C4-2B (cell line): ENCODE measurements around the gene MATN1.

Experiments used
- CTCF ChIP-seq: fragments of 450-650 bp; conservative IDR thresholded peaks from 2 replicates; pipeline ENCODE4 v1.5.1; 2017; ENCODE audit warnings: mild to moderate bottlenecking
- ZFX ChIP-seq: fragments of 450-650 bp; IDR thresholded peaks from 2 replicates; pipeline ENCODE4 v1.6.1; 2017

GRCh38 chr1:30738715-30739559 lies 15.6 kb upstream of the MATN1 start:
- TF ChIP-seq CTCF (no peak), ZFX (no peak)
